B cell (primary cell): ENCODE results near the gene KCNK4.

Source experiments
- CTCF ChIP-seq: fragments of 200-600 bp; IDR thresholded peaks from one replicate; pipeline ENCODE4 v1.8.0; 2022; ENCODE audit warnings: antibody characterized with exemption, mild to moderate bottlenecking
- EZH2 ChIP-seq: IDR thresholded peaks from 2 replicates; pipeline ENCODE4 v1.6.1; 2012; ENCODE audit warnings: borderline replicate concordance, low read depth, mild to moderate bottlenecking, moderate library complexity, low read length; ENCODE audit not compliant: insufficient read depth, poor library complexity, severe bottlenecking

GRCh38 chr11:64314805-64315561 is 23.9 kb downstream of the KCNK4 start:
- TF ChIP-seq CTCF = no peak
- no peak for TF ChIP-seq EZH2
